ENCODE measurements around the gene LEPR.

The LEPR gene

DNA sequence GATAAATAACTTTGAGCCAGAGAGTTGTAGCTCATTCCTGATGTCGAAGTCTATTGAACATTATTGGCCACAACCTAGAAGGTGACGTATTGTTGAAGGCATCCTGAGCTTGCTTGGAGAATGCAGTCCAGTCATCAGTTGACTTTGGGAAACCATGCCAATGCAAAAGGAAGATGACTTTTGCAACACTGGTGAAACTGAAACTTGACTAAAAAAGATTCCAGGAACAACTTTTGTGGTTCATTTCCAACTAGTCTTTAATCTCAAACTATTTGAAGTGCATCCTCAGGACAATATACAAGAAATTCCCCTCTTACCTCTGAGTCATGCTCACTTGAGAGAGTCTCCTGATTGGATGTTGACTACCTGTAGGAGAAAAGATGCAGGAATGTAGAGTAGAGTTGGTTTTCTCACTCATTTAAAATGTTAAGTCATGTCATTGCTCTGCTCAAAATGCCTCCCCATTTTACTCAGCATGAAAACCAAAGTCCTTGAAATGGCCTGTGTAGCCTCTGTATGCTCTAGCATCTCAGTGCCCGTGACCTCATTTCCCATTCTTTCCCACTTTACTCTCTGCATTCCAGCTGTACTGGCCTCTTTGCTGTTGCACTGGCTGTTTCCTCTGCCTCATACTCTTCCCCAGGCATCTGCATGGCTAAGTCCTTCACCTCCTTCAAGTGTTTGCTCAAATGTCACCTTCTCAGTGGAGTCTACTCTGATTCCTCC, 24.4 kb upstream of the LEPR start:
- in situ Hi-C loops (cut with MboI; ENCODE audit: low pct_unique_long_range_greater_than_20kb, low sequenced_read_pairs, unreplicated experiment): no loop called here
- DNase-seq (ENCODE audit: low spot score): no peak
- TF ChIP-seq, protein P1, sequence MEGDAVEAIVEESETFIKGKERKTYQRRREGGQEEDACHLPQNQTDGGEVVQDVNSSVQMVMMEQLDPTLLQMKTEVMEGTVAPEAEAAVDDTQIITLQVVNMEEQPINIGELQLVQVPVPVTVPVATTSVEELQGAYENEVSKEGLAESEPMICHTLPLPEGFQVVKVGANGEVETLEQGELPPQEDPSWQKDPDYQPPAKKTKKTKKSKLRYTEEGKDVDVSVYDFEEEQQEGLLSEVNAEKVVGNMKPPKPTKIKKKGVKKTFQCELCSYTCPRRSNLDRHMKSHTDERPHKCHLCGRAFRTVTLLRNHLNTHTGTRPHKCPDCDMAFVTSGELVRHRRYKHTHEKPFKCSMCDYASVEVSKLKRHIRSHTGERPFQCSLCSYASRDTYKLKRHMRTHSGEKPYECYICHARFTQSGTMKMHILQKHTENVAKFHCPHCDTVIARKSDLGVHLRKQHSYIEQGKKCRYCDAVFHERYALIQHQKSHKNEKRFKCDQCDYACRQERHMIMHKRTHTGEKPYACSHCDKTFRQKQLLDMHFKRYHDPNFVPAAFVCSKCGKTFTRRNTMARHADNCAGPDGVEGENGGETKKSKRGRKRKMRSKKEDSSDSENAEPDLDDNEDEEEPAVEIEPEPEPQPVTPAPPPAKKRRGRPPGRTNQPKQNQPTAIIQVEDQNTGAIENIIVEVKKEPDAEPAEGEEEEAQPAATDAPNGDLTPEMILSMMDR (IDR thresholded peaks at IDR 0.05; ENCODE audit: extremely low read depth, insufficient read depth, missing control alignments): no peak

DNA sequence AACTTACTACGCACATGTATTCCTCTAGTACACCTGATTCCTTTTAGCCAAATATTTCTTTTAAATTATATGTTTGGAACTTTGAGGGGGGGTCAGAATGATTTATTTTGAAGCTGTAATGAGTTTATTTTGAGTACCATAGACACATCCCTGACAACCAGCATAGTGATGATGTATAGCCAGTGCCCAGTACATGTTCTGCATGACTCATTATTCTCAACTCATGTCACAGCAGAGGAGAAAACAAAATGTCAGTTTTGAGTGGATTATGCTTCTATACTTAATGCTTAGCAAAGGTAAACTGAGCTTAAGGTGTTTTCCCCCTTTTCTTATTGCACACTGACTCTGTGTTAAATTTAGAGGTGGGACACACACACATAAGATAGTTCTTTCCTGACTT, 22.4 kb upstream of the LEPR start:
- TF ChIP-seq, protein P1 (IDR thresholded peaks at IDR 0.05; ENCODE audit: extremely low read depth, insufficient read depth, missing control alignments): no peak
- no peak for DNase-seq (ENCODE audit: low spot score)
- in situ Hi-C loops (cut with MboI; ENCODE audit: low pct_unique_long_range_greater_than_20kb, low sequenced_read_pairs, unreplicated experiment): no loop called here

DNA sequence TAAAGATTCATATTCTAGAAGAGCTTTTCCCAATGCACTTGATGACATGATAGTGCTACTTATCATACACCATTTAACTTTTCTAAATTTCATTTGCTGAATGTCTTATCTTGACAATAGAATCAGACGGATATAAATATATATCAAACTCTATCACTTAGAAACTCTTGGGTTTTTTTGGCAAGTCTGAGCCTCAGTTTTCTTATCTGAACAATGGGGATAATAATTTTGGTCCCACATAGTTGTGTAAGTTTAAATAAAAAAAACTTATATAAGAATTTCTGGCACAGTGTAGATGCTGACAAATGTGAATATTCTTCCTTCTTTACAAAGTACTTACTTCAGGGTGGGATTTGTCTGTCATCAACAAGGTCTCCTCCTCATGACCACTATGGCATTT, 21.5 kb upstream of the LEPR start:
- in situ Hi-C loops (cut with MboI; ENCODE audit: low pct_unique_long_range_greater_than_20kb, low sequenced_read_pairs, unreplicated experiment): no loop called here
- TF ChIP-seq, protein P1 (IDR thresholded peaks at IDR 0.05; ENCODE audit: extremely low read depth, insufficient read depth, missing control alignments): no peak
- DNase-seq (ENCODE audit: low spot score): no peak

DNA sequence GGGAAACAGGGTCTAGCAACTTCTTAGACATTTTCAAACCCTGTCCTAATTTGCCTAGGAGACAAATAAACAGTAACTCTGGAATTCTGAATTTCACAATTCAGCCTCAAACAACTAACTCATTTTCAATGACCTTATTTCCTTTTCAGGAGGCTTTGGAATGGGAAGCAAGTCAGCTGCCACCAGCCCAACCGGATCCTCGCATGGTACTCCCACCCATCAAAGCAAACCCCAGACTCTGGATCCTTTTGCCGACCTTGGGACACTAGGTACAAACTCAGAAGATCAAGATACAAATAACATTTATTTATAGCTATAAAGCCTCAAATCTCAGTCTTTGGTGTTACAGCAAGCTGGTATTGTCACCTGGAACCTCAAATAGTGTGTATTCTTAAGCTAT, 18.9 kb upstream of the LEPR start:
- DNase-seq (ENCODE audit: low spot score): no peak
- in situ Hi-C loops (cut with MboI; ENCODE audit: low pct_unique_long_range_greater_than_20kb, low sequenced_read_pairs, unreplicated experiment): no loop called here
- TF ChIP-seq, protein P1 (IDR thresholded peaks at IDR 0.05; ENCODE audit: extremely low read depth, insufficient read depth, missing control alignments): no peak

DNA sequence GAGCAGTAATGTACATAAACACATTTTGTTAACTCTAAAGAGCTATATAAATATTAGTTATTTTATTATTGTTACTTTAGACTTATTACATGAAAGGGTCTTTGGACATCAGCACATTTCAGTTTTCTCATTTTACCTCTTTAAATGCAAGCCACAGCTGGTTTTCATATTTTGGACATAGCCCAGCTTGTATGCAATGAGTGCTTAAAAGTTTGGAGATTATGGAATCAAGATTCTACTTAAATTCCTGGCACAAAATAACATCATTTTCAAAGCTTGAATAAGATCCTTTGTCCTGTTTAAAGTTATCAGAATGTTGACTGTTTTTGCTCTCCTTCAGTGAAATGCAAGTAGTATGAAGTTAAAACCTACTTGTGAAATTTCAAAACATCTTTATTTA, 15.5 kb upstream of the LEPR start:
- in situ Hi-C loops (cut with MboI; ENCODE audit: low pct_unique_long_range_greater_than_20kb, low sequenced_read_pairs, unreplicated experiment): no loop called here
- TF ChIP-seq, protein P1 (IDR thresholded peaks at IDR 0.05; ENCODE audit: extremely low read depth, insufficient read depth, missing control alignments): no peak
- DNase-seq (ENCODE audit: low spot score): no peak

DNA sequence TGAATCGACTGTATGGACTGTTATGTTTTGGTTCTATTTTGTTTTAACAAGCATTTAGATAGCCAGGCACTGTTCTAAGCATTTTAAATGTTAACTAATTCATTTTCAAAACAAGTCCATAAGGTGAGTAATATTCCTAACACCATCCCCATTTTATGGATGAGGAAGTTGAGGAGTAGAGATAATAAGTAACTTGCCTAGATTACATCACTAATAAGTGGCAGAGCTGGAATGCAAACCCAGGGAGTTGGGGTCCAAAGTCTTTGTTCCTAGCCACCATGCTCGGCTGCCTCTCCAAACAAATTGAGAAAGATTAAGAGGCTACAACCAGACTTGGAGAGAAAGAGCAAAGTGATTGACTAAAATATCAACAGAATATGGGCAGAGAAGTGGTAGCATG, 12.6 kb upstream of the LEPR start:
- TF ChIP-seq, protein P1 (IDR thresholded peaks at IDR 0.05; ENCODE audit: extremely low read depth, insufficient read depth, missing control alignments): no peak
- DNase-seq (ENCODE audit: low spot score): no peak
- in situ Hi-C loops (cut with MboI; ENCODE audit: low pct_unique_long_range_greater_than_20kb, low sequenced_read_pairs, unreplicated experiment): no loop called here

Measured in GM13977 (cell line).